GM21423 (cell line): ENCODE measurements around the gene GARNL3.

Experiments
- ATAC-seq: cut with Tn5 transposase; IDR thresholded peaks from one replicate; pipeline ENCODE4 v1.9.1; 2021; ENCODE audit warnings: mild to moderate bottlenecking, moderate library complexity; ENCODE audit not compliant: unreplicated experiment

Gene GARNL3

DNA sequence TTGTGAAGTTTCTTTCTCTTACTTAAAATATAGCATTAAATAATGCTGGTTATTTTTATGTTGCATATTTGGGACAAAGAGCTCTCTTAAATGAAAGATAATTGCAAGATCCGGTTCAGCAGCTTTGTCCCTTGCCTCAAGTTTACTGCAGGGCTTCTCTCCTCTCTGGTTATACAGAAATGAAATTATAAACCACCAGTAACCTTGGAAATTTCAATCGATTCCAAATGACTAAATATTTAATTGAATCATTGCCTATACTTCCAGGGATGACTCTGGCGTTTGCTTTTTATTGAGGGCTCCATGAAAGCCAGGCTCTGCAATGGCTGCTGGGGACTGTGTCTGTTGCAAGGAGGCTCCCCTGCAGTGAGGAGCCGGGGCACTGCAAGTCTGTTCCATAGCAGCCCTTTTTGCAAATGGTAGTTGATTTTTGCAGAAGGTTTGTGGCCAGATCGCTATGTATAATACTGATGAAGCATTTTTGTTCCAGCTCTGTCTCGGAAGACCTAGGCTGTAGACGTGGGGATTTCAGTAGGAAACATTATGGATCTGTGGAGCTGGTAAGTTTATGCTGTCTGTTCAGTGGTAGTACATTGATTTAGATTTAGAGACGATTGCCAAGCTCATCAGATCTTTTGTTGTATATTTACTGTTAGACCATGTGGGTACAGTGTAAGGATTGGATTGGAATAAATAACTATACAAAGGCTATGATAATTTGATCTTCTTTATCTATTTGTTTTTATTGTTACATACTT lies at the start of gene GARNL3:
Gene GARNL3, plus strand, starts transcription at position 313 of the 758 bp plus-strand sequence. Its CDS starts 104 bp downstream, at position 417.
- ATAC-seq = no peak

GRCh38 chr9:127215268-127216209 lies 49.0 kb upstream of the GARNL3 start:
- no peak for ATAC-seq

GRCh38 chr9:127216210-127216887 lies 48.2 kb upstream of the GARNL3 start:
- ATAC-seq = no peak

- no peak for ATAC-seq
Measured at GRCh38 chr9:127216888-127217217, 47.7 kb upstream of the GARNL3 start.

- no peak for ATAC-seq
Measured at GRCh38 chr9:127218818-127219217, 45.8 kb upstream of the GARNL3 start.

- ATAC-seq = no peak
Measured at GRCh38 chr9:127219520-127219919, 45.1 kb upstream of the GARNL3 start.

DNA sequence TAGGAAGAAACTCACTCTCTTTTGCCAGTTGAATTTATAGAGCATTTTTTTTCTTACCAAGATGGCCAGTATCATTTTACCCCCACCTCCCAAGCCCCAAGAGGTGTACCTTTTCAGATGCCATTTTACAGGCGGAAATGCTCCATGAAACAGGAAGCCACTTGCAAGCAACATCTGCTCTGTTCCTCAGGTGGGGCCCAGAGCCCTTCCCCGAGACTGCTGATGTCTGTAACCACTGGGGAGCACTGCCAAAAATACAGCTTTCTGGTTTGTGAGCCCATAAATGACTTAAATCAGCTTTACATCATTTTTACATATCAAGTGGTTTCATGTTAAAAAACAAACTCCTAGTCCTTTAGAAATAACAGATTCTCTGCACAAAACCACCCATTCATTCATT lies 42.9 kb upstream of the GARNL3 start:
- ATAC-seq = no peak

DNA sequence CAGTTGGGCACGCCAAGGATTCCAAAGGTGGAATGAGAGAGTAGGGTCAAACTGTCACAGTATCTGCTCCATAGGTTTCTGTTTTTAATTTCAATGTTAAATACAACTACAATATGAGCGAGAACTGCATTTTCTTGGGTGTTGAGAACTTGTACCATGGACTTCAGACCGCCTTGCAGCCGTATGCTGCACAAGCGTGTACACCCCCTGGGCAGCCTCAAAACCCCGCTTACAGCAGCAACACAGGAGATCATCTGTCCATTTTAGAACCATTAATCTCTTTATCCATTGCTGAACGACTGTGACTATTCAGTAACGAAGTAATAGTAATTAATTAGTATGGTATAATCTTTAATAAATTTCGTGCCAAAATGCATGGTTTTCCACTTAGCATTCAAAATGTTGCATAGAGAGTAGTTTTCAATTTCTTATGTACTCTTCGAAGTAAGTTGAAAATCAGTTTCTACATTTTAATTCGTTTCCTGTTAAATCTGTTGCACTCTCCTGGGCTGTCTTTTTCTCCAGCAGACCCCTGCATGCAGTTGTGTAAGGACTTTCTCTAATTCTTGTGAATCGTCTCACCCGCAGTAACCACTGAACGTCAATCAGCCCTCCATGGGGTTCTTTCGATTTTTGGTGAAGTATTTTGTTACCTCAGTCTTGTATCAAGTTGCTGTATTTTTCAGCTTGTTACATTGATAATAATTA lies 42.0 kb upstream of the GARNL3 start:
- no peak for ATAC-seq

DNA sequence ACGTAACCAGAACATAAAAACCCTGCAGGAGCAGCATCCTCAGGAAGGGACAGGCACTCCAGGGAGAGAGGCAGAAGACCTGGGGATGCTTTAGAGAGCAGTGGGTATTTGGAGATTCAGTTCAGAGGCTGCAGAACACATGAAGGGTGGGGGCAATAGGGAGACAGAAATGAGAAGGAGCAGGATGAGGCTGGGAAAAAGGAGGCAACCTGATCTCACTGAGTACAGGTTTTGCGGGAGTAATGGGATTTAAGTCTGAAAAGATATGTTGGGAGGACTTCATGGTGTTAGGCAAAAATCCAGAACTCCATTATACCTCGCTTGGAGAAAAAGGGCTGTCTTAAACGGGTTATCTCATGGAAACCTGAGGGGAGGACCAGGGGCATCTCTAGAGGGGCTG lies 41.3 kb upstream of the GARNL3 start:
- ATAC-seq = no peak

DNA sequence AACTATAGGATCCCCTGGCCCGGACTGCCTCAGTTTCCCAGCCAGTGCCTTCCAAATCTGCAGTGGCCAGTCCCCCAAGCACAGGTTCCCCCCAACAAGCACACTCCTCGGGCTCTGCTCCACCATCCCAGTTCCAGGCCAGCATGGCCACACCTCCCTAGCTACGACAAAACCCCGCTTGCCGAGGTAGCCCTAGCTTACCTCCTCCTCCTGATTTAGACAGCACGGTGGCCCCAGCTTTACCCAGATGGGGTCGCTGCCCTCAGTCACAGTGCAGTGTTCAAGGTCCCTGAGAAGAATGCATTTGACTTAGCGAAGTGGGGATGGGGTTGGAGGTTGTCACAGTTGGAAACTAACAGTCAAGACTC lies 40.8 kb upstream of the GARNL3 start:
- no peak for ATAC-seq

GRCh38 chr9:127224178-127224882 lies 40.2 kb upstream of the GARNL3 start:
- peak; percentile 43 for ATAC-seq

- ATAC-seq = peak; percentile 52
Measured at GRCh38 chr9:127224883-127225739, 39.5 kb upstream of the GARNL3 start.

DNA sequence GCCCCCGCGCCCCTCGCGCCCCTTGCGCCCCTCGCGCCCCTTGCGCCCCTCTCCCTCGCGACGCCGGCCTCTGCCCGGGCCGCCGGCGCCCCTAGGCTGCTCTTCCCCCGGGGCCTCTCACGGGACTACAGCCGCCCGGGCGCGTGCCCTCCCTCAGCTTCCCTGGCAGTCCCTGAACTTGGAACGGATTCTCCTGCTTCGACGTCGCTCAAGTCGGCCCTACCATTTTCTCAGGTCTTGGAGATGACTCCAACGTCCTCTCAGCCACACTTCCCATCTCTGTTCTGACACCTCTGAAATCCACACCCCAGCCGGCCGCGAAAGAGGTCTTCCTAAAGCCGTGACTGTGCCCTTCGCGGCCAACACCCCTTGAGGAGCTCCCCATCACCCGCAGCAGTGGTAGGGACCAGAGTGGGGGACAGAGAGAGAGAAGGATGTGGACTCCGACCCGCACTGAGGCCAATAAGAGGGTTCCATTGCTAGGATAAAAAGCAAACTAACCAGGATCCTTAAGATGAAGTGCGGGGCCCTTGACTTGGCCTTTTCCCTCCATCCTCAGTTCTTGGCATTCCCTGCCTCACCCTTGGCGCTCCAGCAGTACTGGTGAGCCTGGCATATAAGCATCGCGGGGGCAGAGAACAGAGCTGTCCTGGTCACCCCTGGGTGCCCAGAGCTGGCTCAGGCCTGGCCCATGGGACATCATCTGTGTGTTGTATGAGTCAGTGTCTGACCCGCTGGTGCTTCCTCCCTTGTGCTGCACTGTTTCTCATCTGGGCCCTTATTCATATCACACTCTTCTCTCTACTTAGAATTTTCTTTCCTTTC lies 38.6 kb upstream of the GARNL3 start:
- no peak for ATAC-seq

DNA sequence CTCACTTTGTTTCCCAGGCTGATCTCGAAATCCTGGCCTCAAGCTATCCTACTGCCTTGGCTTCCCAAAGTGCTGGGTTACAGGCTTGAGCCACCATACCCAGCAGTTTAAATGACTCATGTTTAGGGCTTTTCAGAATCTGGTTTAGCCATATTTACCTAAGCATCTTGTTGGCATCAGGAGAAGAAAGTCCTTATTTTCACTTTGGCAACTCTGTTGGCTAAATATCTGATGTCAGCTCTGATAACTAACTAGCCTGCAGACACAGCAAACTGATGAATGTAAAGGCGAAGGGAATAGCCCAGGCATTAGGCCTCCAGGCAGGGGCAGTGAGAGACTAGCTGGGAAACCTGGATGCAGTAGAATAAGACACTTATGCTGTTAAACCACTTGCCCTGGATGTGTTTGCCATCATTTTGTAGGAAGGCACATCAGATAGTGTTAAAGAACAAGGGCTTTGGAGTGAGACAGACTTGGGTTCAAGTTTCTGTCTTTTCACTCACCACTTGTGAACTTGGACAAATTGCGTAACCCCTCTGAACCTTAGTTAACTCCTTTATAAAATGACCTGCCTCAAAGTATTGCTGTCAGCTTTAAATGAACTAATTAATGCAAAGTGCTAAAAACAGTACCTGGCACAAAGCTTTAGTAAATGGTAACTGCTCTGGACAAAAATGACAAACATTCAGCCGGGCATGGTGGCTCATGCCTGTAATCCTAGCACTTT lies 34.7 kb upstream of the GARNL3 start:
- no peak for ATAC-seq

DNA sequence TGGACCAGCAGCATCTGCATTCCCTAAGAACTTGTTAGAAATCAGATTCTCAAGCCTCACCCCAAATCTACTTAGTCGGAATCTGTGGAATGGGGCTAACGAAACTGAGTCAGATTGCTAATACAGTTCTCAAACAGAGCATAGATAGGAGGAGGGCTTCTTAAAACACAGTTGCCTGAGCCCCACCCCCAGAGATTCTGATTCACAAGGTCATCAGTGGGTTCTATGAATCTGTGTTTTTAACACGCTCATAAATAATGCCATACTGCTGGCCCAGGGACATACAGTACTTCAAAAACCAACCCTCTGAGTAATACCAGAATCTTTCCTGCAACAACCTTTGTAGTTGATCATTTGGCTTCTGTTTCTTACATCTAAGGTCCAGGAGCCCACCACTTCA lies 32.9 kb upstream of the GARNL3 start:
- ATAC-seq = no peak

- no peak for ATAC-seq
Measured at GRCh38 chr9:127232833-127233549, 31.6 kb upstream of the GARNL3 start.

DNA sequence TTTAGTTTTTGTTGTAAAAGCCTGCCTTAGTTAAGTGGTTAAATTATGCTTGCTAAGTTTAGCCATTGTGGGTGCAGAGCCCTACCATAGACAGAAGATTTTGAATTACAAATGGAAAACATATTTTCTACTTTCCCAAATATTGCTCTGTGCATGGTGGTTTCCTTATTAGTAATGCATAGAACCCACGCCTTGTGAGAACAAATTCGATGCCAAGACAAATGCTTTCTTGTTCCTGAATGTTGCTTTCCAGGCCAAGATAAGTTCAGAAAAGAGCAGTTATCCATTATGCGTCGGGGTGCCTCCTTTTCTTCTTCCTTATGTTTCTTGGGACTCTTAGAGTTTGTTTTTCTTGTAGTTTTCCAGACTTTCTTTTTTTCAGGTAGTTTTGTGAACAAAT lies 31.0 kb upstream of the GARNL3 start:
- ATAC-seq = no peak
